HG03354 (cell line): ENCODE results near the gene OASL.

Experiments
- ATAC-seq: cut with Tn5 transposase; IDR thresholded peaks from one replicate; pipeline ENCODE4 v1.9.1; 2021; ENCODE audit warnings: mild to moderate bottlenecking; ENCODE audit not compliant: unreplicated experiment, poor library complexity, severe bottlenecking

The OASL gene

GRCh38 chr12:121018860-121019617, 20.0 kb downstream of the OASL start:
- ATAC-seq = no peak

- ATAC-seq = no peak
Observed at GRCh38 chr12:121017966-121018491, 21.0 kb downstream of the OASL start.

- ATAC-seq = peak; percentile 99
Observed at GRCh38 chr12:121015825-121016766, 22.9 kb downstream of the OASL start, which contains the start of gene C12orf43. Gene C12orf43 (minus strand): TSS chr12:121016487. CDS start chr12:121016474, 13 bp downstream.

GRCh38 chr12:121013715-121014114, 25.3 kb downstream of the OASL start:
- ATAC-seq = no peak

GRCh38 chr12:121011820-121012219, 27.2 kb downstream of the OASL start:
- no peak for ATAC-seq

DNA sequence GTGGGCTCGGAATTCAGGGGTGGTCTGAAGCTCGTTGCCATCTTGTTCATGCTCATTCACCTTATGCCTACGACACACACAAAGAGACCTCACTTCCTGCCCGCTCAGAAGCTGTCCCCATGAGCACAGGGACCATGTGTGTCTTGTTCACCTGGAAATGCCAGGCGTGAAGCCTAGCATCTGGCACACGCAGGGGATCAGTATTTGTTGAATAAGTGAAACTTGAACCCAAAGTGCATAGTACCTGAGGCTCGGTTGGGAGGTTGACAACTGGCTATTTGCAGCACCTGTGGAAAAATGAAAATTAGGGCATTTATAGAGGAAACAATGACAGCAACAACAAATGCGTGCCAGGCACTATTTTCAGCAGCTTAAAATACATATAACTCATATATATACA, 28.2 kb downstream of the OASL start:
- ATAC-seq = no peak

DNA sequence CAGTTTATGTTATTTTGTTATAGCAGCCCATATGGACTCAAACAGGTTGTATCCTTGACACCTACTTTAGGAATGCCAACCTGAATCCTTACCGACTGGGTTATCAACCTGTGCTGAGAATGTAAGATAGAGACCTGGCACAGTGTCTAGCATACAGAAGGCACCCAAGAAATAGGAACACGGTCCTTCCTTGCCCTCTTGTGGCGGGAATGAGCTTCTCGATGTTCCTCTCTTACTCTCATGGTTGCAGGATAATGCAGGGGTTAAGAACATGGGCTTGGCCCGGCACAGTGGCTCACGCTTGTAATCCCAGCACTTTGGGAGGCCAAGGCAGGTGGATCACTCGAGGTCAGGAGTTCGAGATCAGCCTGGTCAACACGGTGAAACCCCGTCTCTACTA, 29.3 kb downstream of the OASL start:
- ATAC-seq = no peak

DNA sequence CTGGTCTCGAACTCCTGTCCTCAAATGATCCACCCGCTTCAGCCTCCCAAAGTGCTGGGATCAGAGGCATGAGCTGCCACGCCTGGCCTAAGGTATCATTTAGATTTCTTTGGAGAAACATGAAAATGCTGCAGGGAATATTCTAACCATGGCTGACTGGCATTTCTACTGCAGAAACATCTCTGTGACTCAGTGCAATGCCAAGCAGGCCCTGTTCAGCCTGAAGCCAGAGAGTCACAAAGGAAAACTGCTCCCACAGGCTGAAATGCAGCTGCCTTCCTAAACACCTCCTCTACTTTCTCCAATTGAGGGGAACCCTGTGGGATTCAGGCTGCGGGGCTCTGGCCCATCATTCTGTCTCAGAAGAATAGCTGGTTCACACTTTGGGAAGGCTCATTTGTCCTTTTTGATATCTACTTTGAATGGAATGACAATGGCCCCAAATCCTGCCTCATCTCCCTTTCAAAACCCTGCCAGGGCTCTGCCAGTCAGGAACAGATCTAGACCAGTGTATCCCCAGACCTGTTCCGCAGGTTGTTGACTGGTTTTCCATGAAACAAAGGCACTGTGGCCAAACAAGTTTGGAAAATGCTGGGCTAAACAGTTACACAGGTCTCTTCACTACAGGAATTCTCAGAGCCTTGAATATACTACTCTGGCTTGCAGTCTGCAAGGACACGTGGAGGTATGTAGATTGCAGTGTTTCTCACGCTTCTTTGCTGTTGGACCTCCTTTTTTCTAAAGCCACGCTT, 30.5 kb downstream of the OASL start:
- ATAC-seq = no peak

DNA sequence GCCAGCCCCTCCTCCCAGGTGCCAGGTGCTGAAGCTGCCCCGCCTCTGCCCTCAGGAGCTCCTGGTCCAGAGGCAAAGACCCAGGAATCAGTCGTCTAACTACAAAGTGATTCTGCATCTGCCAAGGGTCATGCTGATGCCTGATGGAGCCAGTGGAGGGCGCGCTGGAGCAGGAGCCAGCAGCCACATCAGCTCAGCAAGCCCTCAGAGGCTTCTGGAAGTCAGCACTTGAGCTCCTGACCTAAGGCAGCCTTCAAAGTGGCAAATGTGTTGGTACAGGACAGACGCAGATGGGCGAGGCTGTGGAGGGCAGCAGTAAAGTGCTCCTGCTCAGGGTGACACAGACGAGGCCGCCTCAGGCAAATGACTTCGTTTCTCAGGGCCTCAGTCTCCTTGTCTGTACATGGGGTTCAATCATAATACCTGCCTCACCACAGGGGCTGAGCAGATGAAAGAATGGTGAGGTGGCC, 33.7 kb downstream of the OASL start:
- no peak for ATAC-seq

DNA sequence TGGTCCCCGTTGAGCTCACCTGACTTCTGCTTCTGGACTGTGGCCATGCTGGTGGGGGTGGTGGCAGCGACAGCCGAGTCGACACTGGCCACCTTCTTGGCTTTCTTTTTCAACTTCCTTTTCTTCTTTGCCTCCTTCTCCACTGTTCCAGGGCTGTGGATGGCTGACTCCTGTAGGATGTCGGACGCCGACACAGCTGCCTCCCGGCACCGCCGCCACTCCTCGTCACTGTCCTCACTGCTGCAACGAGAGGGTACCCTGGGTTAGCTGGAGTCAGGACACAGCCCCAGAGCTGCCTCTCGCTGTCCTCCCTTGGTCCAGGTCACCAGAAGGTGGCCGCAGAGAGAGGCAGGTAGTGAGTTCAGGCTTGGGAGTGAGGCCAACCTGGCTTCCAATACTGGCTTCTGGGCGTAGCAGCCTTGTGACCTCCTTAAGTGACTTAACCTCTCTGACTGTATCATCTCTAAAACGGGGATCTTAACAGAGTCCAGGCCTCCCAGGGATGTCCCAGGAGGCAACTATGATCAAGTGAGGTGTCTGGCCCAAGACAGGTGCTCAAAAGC, 34.7 kb downstream of the OASL start:
- no peak for ATAC-seq

DNA sequence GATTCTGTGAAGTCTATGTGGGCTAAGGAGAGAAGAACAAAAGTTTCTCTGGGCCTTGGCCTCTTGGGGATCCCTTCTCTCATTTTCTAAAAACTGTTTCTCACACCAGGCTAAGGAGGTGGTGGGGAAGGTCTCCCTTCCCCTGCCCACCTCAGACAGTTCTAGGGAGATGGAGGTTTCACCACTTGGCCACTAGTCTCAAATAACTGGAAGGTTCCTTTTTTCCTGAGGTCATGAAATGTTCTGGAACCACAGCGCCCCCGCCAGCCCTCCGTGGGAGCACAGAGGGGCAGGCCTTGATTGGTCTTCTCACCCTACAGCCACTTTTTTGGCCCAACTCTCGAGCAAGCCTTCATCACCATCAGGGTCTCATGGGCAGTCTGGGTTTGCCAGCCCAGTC, 35.4 kb downstream of the OASL start:
- ATAC-seq = no peak

GRCh38 chr12:121001841-121002483, 37.1 kb downstream of the OASL start:
- no peak for ATAC-seq

- no peak for ATAC-seq
Observed at GRCh38 chr12:121001060-121001459, 38.0 kb downstream of the OASL start.

DNA sequence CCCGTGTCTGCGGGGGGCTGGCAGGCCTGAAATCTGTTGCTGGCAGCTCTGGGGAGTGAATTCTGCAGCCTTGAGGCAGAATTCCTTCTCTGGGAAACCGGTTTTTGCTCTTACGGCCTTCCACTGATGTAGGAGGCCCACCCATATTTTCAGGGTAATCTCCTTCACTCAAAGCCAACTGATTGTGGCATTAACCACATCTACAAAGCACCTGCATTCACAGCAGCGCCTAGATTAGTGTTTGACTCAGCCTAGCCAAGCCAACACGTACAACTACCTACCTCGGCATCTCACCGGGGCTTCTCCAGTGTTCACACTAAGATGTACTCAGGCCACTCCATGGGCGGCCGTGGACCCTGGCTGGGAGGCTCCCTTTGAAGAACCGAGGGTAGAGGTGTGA, 38.5 kb downstream of the OASL start:
- no peak for ATAC-seq

GRCh38 chr12:120999191-121000120, 39.6 kb downstream of the OASL start:
- ATAC-seq = no peak

- no peak for ATAC-seq
Observed at GRCh38 chr12:120998435-120998834, 40.6 kb downstream of the OASL start.

GRCh38 chr12:120997448-120997847, 41.6 kb downstream of the OASL start:
- ATAC-seq = no peak
